SK-N-SH (cell line): Measurements from ENCODE around the gene WBP11. TPM values are rescaled to one million over a fixed set of nuclear protein-coding genes. Genes with fewer than 3 reads are reported as not detected.

Source experiments
- CTCF ChIA-PET: fragments of 300-600, 350-600 bp; formaldehyde crosslinking; extraction: SDS; loops from one replicate; lab custom pipeline; 2021; lab: Yijun Ruan, JAX
- POLR2A ChIA-PET: fragments of 350-600 bp; sonication (Branson Sonifier 250); formaldehyde crosslinking; extraction: SDS; loops from one replicate; lab custom pipeline; 2020; ENCODE audit warnings: antibody characterized with exemption, inconsistent platforms; lab: Yijun Ruan, JAX
- DNase-seq: peaks from one replicate; pipeline ENCODE4 v3.0.0; 2012
- H2AFZ ChIP-seq: fragments of 200-600 bp; sonication (generic); 2 replicates; pipeline ENCODE4 v1.8.1; 2016; ENCODE audit warnings: antibody characterized with exemption, mild to moderate bottlenecking, low read depth
- H3F3A ChIP-seq: fragments of 200-600 bp; sonication (generic); replicated peaks from 2 replicates; pipeline ENCODE3; 2016; ENCODE audit warnings: antibody characterized with exemption, mild to moderate bottlenecking; ENCODE audit not compliant: insufficient read depth
- H3K27ac ChIP-seq, 2 experiments: fragments of 200-500 bp in 1 of 2; fragments of 200-600 bp in 1 of 2; sonication (Bioruptor generic) in 1 of 2; sonication (generic), shearing (Covaris generic) in 1 of 2; 2 replicates each; pipeline versions ENCODE4 v1.5.1 to v1.6.1; 2014 to 2016; ENCODE audit warnings: low read depth in 2 of 2, inconsistent platforms in 1 of 2, low read length in 1 of 2, mild to moderate bottlenecking in 1 of 2, mixed read lengths in 1 of 2
- H3K27me3 ChIP-seq: fragments of 200-600 bp; sonication (generic), shearing (Covaris generic); 2 replicates; pipeline ENCODE4 v1.6.1; 2016; ENCODE audit warnings: mixed run types; ENCODE audit not compliant: insufficient read depth
- H3K36me3 ChIP-seq, 2 experiments: fragments of 200-500 bp in 1 of 2; fragments of 200-600 bp in 1 of 2; sonication (Bioruptor generic) in 1 of 2; sonication (generic) in 1 of 2; replicated peaks in 1 of 2; 2 replicates each; pipeline versions ENCODE3 to v1.5.1; 2014 to 2016; ENCODE audit warnings: low read length in 1 of 2, mild to moderate bottlenecking in 1 of 2; ENCODE audit not compliant: insufficient read depth in 2 of 2, control insufficient read depth in 1 of 2
- H3K4me1 ChIP-seq, 2 experiments: fragments of 200-500 bp in 1 of 2; fragments of 200-600 bp in 1 of 2; sonication (Bioruptor generic) in 1 of 2; sonication (generic), shearing (Covaris generic) in 1 of 2; 2 replicates each; pipeline versions ENCODE4 v1.5.1 to v1.6.1; 2014 to 2016; ENCODE audit warnings: low read depth in 1 of 2, low read length in 1 of 2, mixed run types in 1 of 2; ENCODE audit not compliant: insufficient read depth in 2 of 2, control insufficient read depth in 1 of 2
- H3K4me2 ChIP-seq: fragments of 200-600 bp; sonication (generic), shearing (Covaris generic); 2 replicates; pipeline ENCODE4 v1.6.1; 2017; ENCODE audit warnings: mixed run types
- H3K4me3 ChIP-seq, 2 experiments: fragments of 200-500 bp in 1 of 2; fragments of 200-600 bp in 1 of 2; sonication (Bioruptor generic) in 1 of 2; sonication (generic), shearing (Covaris generic) in 1 of 2; 2 replicates each; pipeline versions ENCODE4 v1.5.1 to v1.8.1; 2014 to 2016; ENCODE audit warnings: low read depth in 2 of 2, inconsistent platforms in 1 of 2, low read length in 1 of 2, mild to moderate bottlenecking in 1 of 2, mixed read lengths in 1 of 2, moderate library complexity in 1 of 2
- H3K79me2 ChIP-seq: fragments of 200-600 bp; sonication (generic); 2 replicates; pipeline ENCODE4 v1.8.1; 2017; ENCODE audit warnings: mild to moderate bottlenecking; ENCODE audit not compliant: insufficient read depth
- H3K9ac ChIP-seq: fragments of 200-600 bp; sonication (generic); 2 replicates; pipeline ENCODE4 v1.6.1; 2017; ENCODE audit warnings: mixed run types
- H3K9me2 ChIP-seq: fragments of 200-600 bp; sonication (generic); 2 replicates; pipeline ENCODE4 v1.6.1; 2017; ENCODE audit warnings: mixed run types
- H3K9me3 ChIP-seq: fragments of 200-600 bp; sonication (generic); 2 replicates; pipeline ENCODE4 v1.6.1; 2017; ENCODE audit warnings: mixed run types, mild to moderate bottlenecking, moderate library complexity
- H4K20me1 ChIP-seq: fragments of 200-600 bp; sonication (generic); 2 replicates; pipeline ENCODE4 v1.6.1; 2017; ENCODE audit warnings: mild to moderate bottlenecking, mixed run types; ENCODE audit not compliant: insufficient read depth
- EZH2phosphoT487 ChIP-seq: fragments of 200-600 bp; sonication (generic); IDR thresholded peaks from 2 replicates; pipeline ENCODE4 v1.6.1; 2017; ENCODE audit warnings: low read depth, mixed run types, mild to moderate bottlenecking, antibody characterized with exemption, moderate library complexity, borderline replicate concordance
- FOXJ3 ChIP-seq: sonication (generic); formaldehyde crosslinking; IDR thresholded peaks from 2 replicates; pipeline ENCODE4 v1.5.1; 2020; ENCODE audit warnings: mild to moderate bottlenecking, missing genetic modification reagents
- FOXM1 ChIP-seq: IDR thresholded peaks from 2 replicates; pipeline ENCODE4 v1.4.0; 2012; ENCODE audit warnings: low read depth, mild to moderate bottlenecking
- GATA2 ChIP-seq: sonication (generic); formaldehyde crosslinking; IDR thresholded peaks from 2 replicates; pipeline ENCODE4 v1.5.0; 2020; ENCODE audit warnings: mild to moderate bottlenecking, missing genetic modification reagents
- NFIC ChIP-seq: IDR thresholded peaks from 2 replicates; pipeline ENCODE4 v1.4.0; 2012; ENCODE audit warnings: borderline replicate concordance
- POLR2AphosphoS5 ChIP-seq: IDR thresholded peaks from 2 replicates; pipeline ENCODE4 v1.6.1; 2012; ENCODE audit warnings: low read depth, low read length
- RAD21 ChIP-seq: IDR thresholded peaks from 2 replicates; pipeline ENCODE4 v1.6.1; 2012; ENCODE audit warnings: mild to moderate bottlenecking, low read length
- SMC3 ChIP-seq: IDR thresholded peaks from 2 replicates; pipeline ENCODE4 v1.6.1; 2012; ENCODE audit warnings: low read depth, low read length, improper control_type of control experiment
- TCF12 ChIP-seq: IDR thresholded peaks from 2 replicates; pipeline ENCODE4 v1.4.0; 2012
- TEAD4 ChIP-seq: IDR thresholded peaks from 2 replicates; pipeline ENCODE4 v1.4.0; 2012; ENCODE audit warnings: mild to moderate bottlenecking, borderline replicate concordance; ENCODE audit not compliant: insufficient read depth
- YY1 ChIP-seq: IDR thresholded peaks from 2 replicates; pipeline ENCODE4 v1.4.0; 2012; ENCODE audit warnings: low read depth, mild to moderate bottlenecking
- WGBS: methylation state at CpG from one replicate; pipeline ENCODE4 v1.1.6; 2017; ENCODE audit warnings: low lambda C conversion rate; 5-methylcytosine and 5-hydroxymethylcytosine counted together
- polyA plus RNA-seq, 3 experiments: library from polyadenylated mRNA; depleted of rRNA; stranded (reverse); fragments of >200 nt; gene quantifications; 2 replicates each; pipeline ENCODE4 v1.2.3, GENCODE V29; 2012
- TF ChIP-seq, protein P1 (sequence below): IDR thresholded peaks from 2 replicates; pipeline ENCODE4 v1.4.0; 2012; ENCODE audit warnings: low read depth, borderline replicate concordance
- TF ChIP-seq, protein P2 (sequence below): IDR thresholded peaks from 2 replicates; pipeline ENCODE4 v1.4.0; 2012; ENCODE audit warnings: low read depth
- TF ChIP-seq, protein P3 (sequence below): IDR thresholded peaks from 2 replicates; pipeline ENCODE4 v1.4.0; 2012; ENCODE audit warnings: low read depth, borderline replicate concordance

WBP11 gene
- polyA plus RNA-seq, 1 of the 3 experiments (the other 2 are of a cell fraction): 18.7 TPM

DNA sequence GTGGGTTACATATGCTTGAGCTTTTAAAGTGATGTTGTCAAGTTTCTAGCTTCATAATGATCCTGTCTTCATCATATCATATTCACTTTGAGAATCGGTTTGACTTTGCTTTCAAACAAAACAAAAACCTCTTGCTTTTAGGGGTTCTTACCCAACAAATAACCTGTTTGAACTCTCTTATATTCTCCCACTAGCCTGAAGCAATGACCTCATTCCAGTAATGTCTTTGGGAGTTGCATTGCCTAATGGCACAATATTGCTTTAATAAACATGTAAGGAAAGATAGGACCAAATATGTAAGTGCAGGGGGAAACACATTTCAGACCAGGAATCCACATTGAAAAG, 27.7 kb downstream of the WBP11 start:
- Histone ChIP-seq H3K27ac (peak overlapping the region; percentile 1 to 86; a peak in 3 of 4 replicates), H3F3A (peaks cover 22% of the 10 kb centered on the region), H3K4me2 (peak overlapping the region; percentile 82)
- WGBS: 26% methylated on average over 1 of the region's 1 CpG
- no peak for TF ChIP-seq FOXJ3 (CRISPR knock-in tag)
- no peak for TF ChIP-seq GATA2 (CRISPR knock-in tag)
- TF ChIP-seq POLR2AphosphoS5: no peak
- TF ChIP-seq, protein P1, sequence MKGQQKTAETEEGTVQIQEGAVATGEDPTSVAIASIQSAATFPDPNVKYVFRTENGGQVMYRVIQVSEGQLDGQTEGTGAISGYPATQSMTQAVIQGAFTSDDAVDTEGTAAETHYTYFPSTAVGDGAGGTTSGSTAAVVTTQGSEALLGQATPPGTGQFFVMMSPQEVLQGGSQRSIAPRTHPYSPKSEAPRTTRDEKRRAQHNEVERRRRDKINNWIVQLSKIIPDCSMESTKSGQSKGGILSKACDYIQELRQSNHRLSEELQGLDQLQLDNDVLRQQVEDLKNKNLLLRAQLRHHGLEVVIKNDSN: no peak
- TF ChIP-seq, protein P2, sequence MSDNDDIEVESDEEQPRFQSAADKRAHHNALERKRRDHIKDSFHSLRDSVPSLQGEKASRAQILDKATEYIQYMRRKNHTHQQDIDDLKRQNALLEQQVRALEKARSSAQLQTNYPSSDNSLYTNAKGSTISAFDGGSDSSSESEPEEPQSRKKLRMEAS: no peak
- no peak for TF ChIP-seq NFIC
- TF ChIP-seq SMC3: no peak
- TF ChIP-seq FOXM1: no peak
- no peak for TF ChIP-seq RAD21
- TF ChIP-seq TCF12: no peak
- TF ChIP-seq EZH2phosphoT487: no peak
- no peak for TF ChIP-seq TEAD4
- TF ChIP-seq, protein P3, sequence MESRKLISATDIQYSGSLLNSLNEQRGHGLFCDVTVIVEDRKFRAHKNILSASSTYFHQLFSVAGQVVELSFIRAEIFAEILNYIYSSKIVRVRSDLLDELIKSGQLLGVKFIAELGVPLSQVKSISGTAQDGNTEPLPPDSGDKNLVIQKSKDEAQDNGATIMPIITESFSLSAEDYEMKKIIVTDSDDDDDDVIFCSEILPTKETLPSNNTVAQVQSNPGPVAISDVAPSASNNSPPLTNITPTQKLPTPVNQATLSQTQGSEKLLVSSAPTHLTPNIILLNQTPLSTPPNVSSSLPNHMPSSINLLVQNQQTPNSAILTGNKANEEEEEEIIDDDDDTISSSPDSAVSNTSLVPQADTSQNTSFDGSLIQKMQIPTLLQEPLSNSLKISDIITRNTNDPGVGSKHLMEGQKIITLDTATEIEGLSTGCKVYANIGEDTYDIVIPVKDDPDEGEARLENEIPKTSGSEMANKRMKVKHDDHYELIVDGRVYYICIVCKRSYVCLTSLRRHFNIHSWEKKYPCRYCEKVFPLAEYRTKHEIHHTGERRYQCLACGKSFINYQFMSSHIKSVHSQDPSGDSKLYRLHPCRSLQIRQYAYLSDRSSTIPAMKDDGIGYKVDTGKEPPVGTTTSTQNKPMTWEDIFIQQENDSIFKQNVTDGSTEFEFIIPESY: no peak
- TF ChIP-seq YY1: no peak
- TF ChIP-seq, all 33 proteins: peak for 0
- no peaks in the 10 kb centered on the region for H3K27me3 ChIP-seq
- H3K36me3 ChIP-seq: no peaks in the 10 kb centered on the region
- peaks cover 0 to 4% of the 10 kb centered on the region in 2 experiments; a peak in 2 of 4 replicates for H3K4me1 ChIP-seq
- H4K20me1 ChIP-seq: no peaks in the 10 kb centered on the region
- no peaks in the 10 kb centered on the region for H3K9me2 ChIP-seq
- H3K79me2 ChIP-seq: peaks cover 27% of the 10 kb centered on the region
- H3K9ac ChIP-seq: peak overlapping the region; percentile 85; the same call in 1 of the 2 replicates
- no peaks in the 10 kb centered on the region for H3K9me3 ChIP-seq
- peak overlapping the region; percentile 77 to 84; a peak in 3 of 4 replicates for H3K4me3 ChIP-seq
- DNase-seq: no peak
- ChIA-PET POLR2A (interaction anchor here (0.6 kb wide), 1 partner anchor 309 kb away, joined by 3 read pairs; no protein-coding TSS in a partner anchor), CTCF (interaction anchor here (1.8 kb wide), 1 partner anchor 8 kb away, joined by 4 read pairs; no protein-coding TSS in a partner anchor)
- no peak overlapping the region for H2AFZ ChIP-seq
